Hematopoietic multipotent progenitor cell (in vitro differentiated cells): ENCODE data around the gene VAV2. TPM values are rescaled to one million over a fixed set of nuclear protein-coding genes. Genes with fewer than 3 reads are reported as not detected.
A peak's percentile ranks its signal among the peaks of the same experiment; 100 is the strongest.

Experiments used
- DNase-seq, 3 donors: peaks; one replicate each; pipeline ENCODE4 v3.0.0-alpha.2; 2011 to 2015; ENCODE audit warnings: low read depth in 2 of 3, low spot score in 2 of 3
- total RNA-seq: library from RNA; depleted of rRNA; stranded (reverse); fragments of >200 nt; gene quantifications from one replicate; pipeline ENCODE4 v1.2.3, GENCODE V29; 2012

Gene VAV2
- total RNA-seq, 1 donor, result 2.2 TPM

GRCh38 chr9:133880136-133880535, 112.0 kb downstream of the VAV2 start:
- no peak for DNase-seq

GRCh38 chr9:133879615-133880014, 112.5 kb downstream of the VAV2 start:
- DNase-seq, result no peak

GRCh38 chr9:133878402-133878801, 113.7 kb downstream of the VAV2 start:
- DNase-seq, result no peak

GRCh38 chr9:133877967-133878366, 114.2 kb downstream of the VAV2 start:
- no peak for DNase-seq

GRCh38 chr9:133877327-133877726, 114.8 kb downstream of the VAV2 start:
- DNase-seq, result no peak

GRCh38 chr9:133876836-133877235, 115.3 kb downstream of the VAV2 start:
- no peak for DNase-seq

- no peak for DNase-seq
These were observed 116.0 kb downstream of the VAV2 start for GRCh38 chr9:133876144-133876543.

GRCh38 chr9:133875131-133875530, 117.0 kb downstream of the VAV2 start:
- no peak for DNase-seq

- no peak for DNase-seq
These were observed 117.5 kb downstream of the VAV2 start for GRCh38 chr9:133874659-133875058.

- DNase-seq, result no peak
These were observed 118.0 kb downstream of the VAV2 start for GRCh38 chr9:133874060-133874657.

GRCh38 chr9:133873461-133873891, 118.6 kb downstream of the VAV2 start:
- no peak for DNase-seq

- no peak for DNase-seq
These were observed 119.1 kb downstream of the VAV2 start for GRCh38 chr9:133873009-133873408.

- DNase-seq, result no peak
These were observed 121.2 kb downstream of the VAV2 start for GRCh38 chr9:133870598-133871595.

GRCh38 chr9:133869674-133870405, 122.3 kb downstream of the VAV2 start:
- peak in 2 of 3 donors; percentile 84 to 91 for DNase-seq

- DNase-seq, result no peak
These were observed 123.9 kb downstream of the VAV2 start for GRCh38 chr9:133868203-133868602.

- DNase-seq, result no peak
These were observed 125.2 kb downstream of the VAV2 start for GRCh38 chr9:133866946-133867345.

- no peak for DNase-seq
These were observed 128.1 kb downstream of the VAV2 start for GRCh38 chr9:133864011-133864410.

- DNase-seq, result no peak
These were observed 128.9 kb downstream of the VAV2 start for GRCh38 chr9:133863257-133863592.

- DNase-seq, result peak in 2 of 3 donors; percentile 21 to 43
These were observed 129.4 kb downstream of the VAV2 start for GRCh38 chr9:133862585-133863256.

GRCh38 chr9:133861692-133862091, 130.4 kb downstream of the VAV2 start:
- no peak for DNase-seq

- DNase-seq, result peak in 2 of 3 donors; percentile 35 to 46
These were observed 131.0 kb downstream of the VAV2 start for GRCh38 chr9:133861086-133861485.
